Activated CD4-positive, alpha-beta memory T cell treated with anti-CD3 and anti-CD28 coated beads for 36 hours (primary cell): ENCODE results near the gene UBAP1. TPM values are rescaled to one million over a fixed set of nuclear protein-coding genes. Genes with fewer than 3 reads are reported as not detected.
"Not testable (repeated sequence)": the region's sequence is repeated elsewhere in the genome, so short reads cannot be mapped to it uniquely, and the experiment has no call there.

Experiments used
- CTCF ChIA-PET: fragments of 350-600 bp; sonication (Branson Sonifier 250); formaldehyde crosslinking; loops from one replicate; lab custom pipeline; 2021; ENCODE audit warnings: antibody characterized with exemption, inconsistent platforms; lab: Charles Lee
- POLR2A ChIA-PET: fragments of 350-600 bp; sonication (Branson Sonifier 250); formaldehyde crosslinking; loops from one replicate; lab custom pipeline; 2021; ENCODE audit warnings: antibody characterized with exemption; lab: Charles Lee
- DNase-seq: peaks from one replicate; pipeline ENCODE4 v3.0.0-alpha.2; 2020
- H3K27ac Mint-ChIP-seq: one replicate; pipeline ENCODE4 v1.8.0; 2021; ENCODE audit warnings: mixed read lengths
- H3K27me3 Mint-ChIP-seq: one replicate; pipeline ENCODE4 v1.8.0; 2021; ENCODE audit warnings: mixed read lengths
- H3K36me3 Mint-ChIP-seq: one replicate; pipeline ENCODE4 v1.8.0; 2021; ENCODE audit warnings: mixed read lengths
- H3K4me1 Mint-ChIP-seq: one replicate; pipeline ENCODE4 v1.8.0; 2021; ENCODE audit warnings: low read depth, mixed read lengths
- H3K4me3 Mint-ChIP-seq: one replicate; pipeline ENCODE4 v1.8.0; 2021; ENCODE audit warnings: mild to moderate bottlenecking, mixed read lengths
- H3K9me3 Mint-ChIP-seq: one replicate; pipeline ENCODE4 v1.8.0; 2021; ENCODE audit warnings: mixed read lengths
- intact Hi-C: fragments of 100-400 bp; cut with micrococcal nuclease; formaldehyde crosslinking; loops from one replicate; pipeline ENCODE4 v1.15.1; 2023
- total RNA-seq, 2 experiments: library from RNA; stranded (reverse); gene quantifications; one replicate each; pipeline ENCODE4 v1.2.3, GENCODE V29; 2021

Gene UBAP1
- 10 to 100 TPM; 30.5 to 32.0 TPM for total RNA-seq

GRCh38 chr9:34178436-34179212 lies at the start of gene UBAP1:
UBAP1 (plus strand) TSS chr9:34179043; CDS start chr9:34220915, 41,872 bp downstream.
- ChIA-PET CTCF (interaction anchor here (0.7 to 3.1 kb wide), 3 partner anchors 13 to 73 kb away, joined by 3 to 19 read pairs (median 3); no protein-coding TSS in a partner anchor), POLR2A (interaction anchor here (0.6 to 1.9 kb wide), 11 partner anchors 14 to 266 kb away, joined by 3 to 16 read pairs (median 4); partner anchors contain the start of gene UBAP2)
- Mint-ChIP-seq H3K27ac (peak within 1 kb of the TSS; percentile 96), H3K36me3 (peaks cover 5% of the 10 kb centered on the region), H3K4me3 (peak within 1 kb of the TSS; percentile 90), H3K9me3 (no peaks in the 10 kb centered on the region), H3K4me1 (peaks cover 12% of the 10 kb centered on the region), H3K27me3 (no peaks in the 10 kb centered on the region)
- intact Hi-C loops = loop anchor here (1.0 to 2.0 kb wide), 7 partner anchors 8 to 362 kb away; partner anchors contain the start of genes DCAF12, KIF24, NUDT2 and UBAP2
- peak; percentile 98 for DNase-seq

- intact Hi-C loops = no loop called here
- Mint-ChIP-seq H3K9me3 (no peaks in the 10 kb centered on the region), H3K27me3 (no peaks in the 10 kb centered on the region), H3K4me1 (peaks cover 3% of the 10 kb centered on the region), H3K36me3 (no peaks in the 10 kb centered on the region), H3K4me3 (no peak overlapping the region), H3K27ac (no peak overlapping the region)
- ChIA-PET CTCF (no interaction called here), POLR2A (no interaction called here)
- no peak for DNase-seq
Measured at GRCh38 chr9:34131571-34131970, 47.3 kb upstream of the UBAP1 start.

- Mint-ChIP-seq H3K36me3 (no peaks in the 10 kb centered on the region), H3K27me3 (no peaks in the 10 kb centered on the region), H3K4me3 (no peak overlapping the region), H3K4me1 (no peaks in the 10 kb centered on the region), H3K27ac (no peak overlapping the region), H3K9me3 (no peaks in the 10 kb centered on the region)
- no peak for DNase-seq
- intact Hi-C loops = no loop called here
- CTCF ChIA-PET = no interaction called here
- POLR2A ChIA-PET = no interaction called here
Measured at GRCh38 chr9:34133436-34133949, 45.4 kb upstream of the UBAP1 start.

GRCh38 chr9:34134521-34134920 lies 44.3 kb upstream of the UBAP1 start:
- Mint-ChIP-seq H3K9me3 (no peaks in the 10 kb centered on the region), H3K36me3 (no peaks in the 10 kb centered on the region), H3K4me1 (peaks cover 4% of the 10 kb centered on the region), H3K27ac (no peak overlapping the region), H3K27me3 (no peaks in the 10 kb centered on the region), H3K4me3 (no peak overlapping the region)
- ChIA-PET CTCF (no interaction called here), POLR2A (no interaction called here)
- DNase-seq = no peak
- intact Hi-C loops = no loop called here

GRCh38 chr9:34138644-34139043 lies 40.2 kb upstream of the UBAP1 start:
- intact Hi-C loops, H3K27me3 Mint-ChIP-seq, H3K4me3 Mint-ChIP-seq, H3K9me3 Mint-ChIP-seq, DNase-seq, CTCF ChIA-PET, H3K36me3 Mint-ChIP-seq, POLR2A ChIA-PET, H3K4me1 Mint-ChIP-seq, H3K27ac Mint-ChIP-seq: not testable (repeated sequence)

- no peaks in the 10 kb centered on the region for H3K27me3 Mint-ChIP-seq
- POLR2A ChIA-PET = no interaction called here
- H3K4me3 Mint-ChIP-seq = no peak overlapping the region
- CTCF ChIA-PET = interaction anchor here (0.7 to 1.0 kb wide), 2 partner anchors 27 to 219 kb away, joined by 3 read pairs; no protein-coding TSS in a partner anchor
- no peak for DNase-seq
- intact Hi-C loops = no loop called here
- no peak overlapping the region for H3K27ac Mint-ChIP-seq
- H3K36me3 Mint-ChIP-seq = no peaks in the 10 kb centered on the region
- peaks cover 4% of the 10 kb centered on the region for H3K4me1 Mint-ChIP-seq
- H3K9me3 Mint-ChIP-seq = no peaks in the 10 kb centered on the region
Measured at GRCh38 chr9:34139477-34140146, 39.2 kb upstream of the UBAP1 start.

GRCh38 chr9:34140853-34141252 lies 38.0 kb upstream of the UBAP1 start:
- Mint-ChIP-seq H3K9me3 (no peaks in the 10 kb centered on the region), H3K27ac (no peak overlapping the region), H3K4me3 (no peak overlapping the region), H3K27me3 (no peaks in the 10 kb centered on the region), H3K36me3 (no peaks in the 10 kb centered on the region), H3K4me1 (peaks cover 4% of the 10 kb centered on the region)
- ChIA-PET CTCF (no interaction called here), POLR2A (no interaction called here)
- intact Hi-C loops = no loop called here
- no peak for DNase-seq

GRCh38 chr9:34143116-34143515 lies 35.7 kb upstream of the UBAP1 start:
- H3K9me3 Mint-ChIP-seq = no peaks in the 10 kb centered on the region
- ChIA-PET POLR2A (interaction anchor here (1.1 kb wide), 1 partner anchor 36 kb away, joined by 3 read pairs; the partner anchor contains the start of gene UBAP1), CTCF (no interaction called here)
- no peak overlapping the region for H3K27ac Mint-ChIP-seq
- H3K27me3 Mint-ChIP-seq = no peaks in the 10 kb centered on the region
- peaks cover 4% of the 10 kb centered on the region for H3K4me1 Mint-ChIP-seq
- intact Hi-C loops = no loop called here
- H3K36me3 Mint-ChIP-seq = no peaks in the 10 kb centered on the region
- DNase-seq = no peak
- H3K4me3 Mint-ChIP-seq = no peak overlapping the region

- Mint-ChIP-seq H3K27me3 (no peaks in the 10 kb centered on the region), H3K9me3 (no peaks in the 10 kb centered on the region), H3K36me3 (no peaks in the 10 kb centered on the region), H3K27ac (no peak overlapping the region), H3K4me1 (no peaks in the 10 kb centered on the region), H3K4me3 (no peak overlapping the region)
- intact Hi-C loops = no loop called here
- ChIA-PET CTCF (interaction anchor here (1.1 to 1.2 kb wide), 2 partner anchors 28 to 107 kb away, joined by 3 read pairs; no protein-coding TSS in a partner anchor), POLR2A (interaction anchor here (0.6 kb wide), 1 partner anchor 21 kb away, joined by 4 read pairs; no protein-coding TSS in a partner anchor)
- DNase-seq = no peak
Measured at GRCh38 chr9:34145165-34145564, 33.7 kb upstream of the UBAP1 start.

GRCh38 chr9:34151398-34151797 lies 27.4 kb upstream of the UBAP1 start:
- CTCF ChIA-PET = interaction anchor here (1.0 kb wide), 1 partner anchor 101 kb away, joined by 3 read pairs; no protein-coding TSS in a partner anchor
- no peaks in the 10 kb centered on the region for H3K27me3 Mint-ChIP-seq
- intact Hi-C loops = no loop called here
- POLR2A ChIA-PET = no interaction called here
- no peaks in the 10 kb centered on the region for H3K9me3 Mint-ChIP-seq
- no peak overlapping the region for H3K4me3 Mint-ChIP-seq
- DNase-seq = no peak
- H3K36me3 Mint-ChIP-seq = no peaks in the 10 kb centered on the region
- H3K4me1 Mint-ChIP-seq = no peaks in the 10 kb centered on the region
- H3K27ac Mint-ChIP-seq = no peak overlapping the region

- DNase-seq = no peak
- H3K4me1 Mint-ChIP-seq = no peaks in the 10 kb centered on the region
- intact Hi-C loops = no loop called here
- no peak overlapping the region for H3K27ac Mint-ChIP-seq
- H3K27me3 Mint-ChIP-seq = no peaks in the 10 kb centered on the region
- no peak overlapping the region for H3K4me3 Mint-ChIP-seq
- no peaks in the 10 kb centered on the region for H3K9me3 Mint-ChIP-seq
- H3K36me3 Mint-ChIP-seq = no peaks in the 10 kb centered on the region
- POLR2A ChIA-PET = no interaction called here
- CTCF ChIA-PET = no interaction called here
Measured at GRCh38 chr9:34154057-34154456, 24.8 kb upstream of the UBAP1 start.

- Mint-ChIP-seq H3K27ac (no peak overlapping the region), H3K4me1 (no peaks in the 10 kb centered on the region), H3K9me3 (no peaks in the 10 kb centered on the region), H3K4me3 (no peak overlapping the region), H3K36me3 (no peaks in the 10 kb centered on the region), H3K27me3 (no peaks in the 10 kb centered on the region)
- intact Hi-C loops = no loop called here
- CTCF ChIA-PET = no interaction called here
- POLR2A ChIA-PET = no interaction called here
- no peak for DNase-seq
Measured at GRCh38 chr9:34157318-34157717, 21.5 kb upstream of the UBAP1 start.
